IMR-90 (cell line): ENCODE results near the gene RPS10. TPM values are rescaled to one million over a fixed set of nuclear protein-coding genes. Genes with fewer than 3 reads are reported as not detected.

Experiments
- ATAC-seq: fragments of 200-7000 bp; cut with Tn5 transposase; 2 replicates; pipeline ENCODE4 v1.9.1; 2020; ENCODE audit warnings: low read depth, mild to moderate bottlenecking, moderate library complexity
- BruUV-seq: library from RNA; stranded (reverse); fragments of 400-500 nt; replicated peaks from 2 replicates; lab custom pipeline; 2021; lab: Mats Ljungman, UMichigan
- CTCF ChIA-PET: fragments of 300-600 bp; formaldehyde crosslinking; extraction: SDS; loops from one replicate; lab custom pipeline; 2021; ENCODE audit warnings: antibody characterized with exemption; lab: Yijun Ruan, JAX
- POLR2A ChIA-PET: fragments of 300-600 bp; sonication (Branson Sonifier 250); formaldehyde crosslinking; loops from one replicate; lab custom pipeline; 2022; ENCODE audit warnings: antibody characterized with exemption; ENCODE audit not compliant: unreplicated experiment; lab: Charles Lee
- DNase-seq: peaks from one replicate; pipeline ENCODE4 v3.0.0; 2013
- H2AFZ ChIP-seq: replicated peaks from 2 replicates; pipeline ENCODE3; 2013; ENCODE audit warnings: low read length, mild to moderate bottlenecking; ENCODE audit not compliant: poor library complexity
- H2AK5ac ChIP-seq: 2 replicates; pipeline ENCODE4 v1.6.1; 2013; ENCODE audit warnings: low read depth, low read length, inconsistent platforms
- H2AK9ac ChIP-seq: replicated peaks from 2 replicates; pipeline ENCODE3; 2013; ENCODE audit warnings: mild to moderate bottlenecking, low read depth, low read length, moderate library complexity; ENCODE audit not compliant: poor library complexity
- H2BK120ac ChIP-seq: 2 replicates; pipeline ENCODE4 v1.6.1; 2013; ENCODE audit warnings: low read depth, low read length, inconsistent platforms
- H2BK15ac ChIP-seq: 3 replicates; pipeline ENCODE4 v1.6.1; 2013; ENCODE audit warnings: low read depth, low read length, inconsistent platforms
- H2BK20ac ChIP-seq: 2 replicates; pipeline ENCODE4 v1.6.1; 2013; ENCODE audit warnings: low read depth, mild to moderate bottlenecking, inconsistent platforms, low read length, moderate library complexity
- H2BK5ac ChIP-seq: 2 replicates; pipeline ENCODE4 v1.6.1; 2013; ENCODE audit warnings: mild to moderate bottlenecking, low read depth, low read length, inconsistent platforms; ENCODE audit not compliant: poor library complexity, severe bottlenecking
- H3K14ac ChIP-seq: replicated peaks from 2 replicates; pipeline ENCODE4 v1.6.1; 2013; ENCODE audit warnings: low read depth, low read length, inconsistent platforms
- H3K18ac ChIP-seq: 2 replicates; pipeline ENCODE4 v1.6.1; 2013; ENCODE audit warnings: low read depth, low read length, control low read depth
- H3K23ac ChIP-seq: 2 replicates; pipeline ENCODE4 v1.6.1; 2013; ENCODE audit warnings: low read depth, low read length, inconsistent platforms
- H3K27ac ChIP-seq: 2 replicates; pipeline ENCODE4 v1.5.1; 2013; ENCODE audit warnings: mild to moderate bottlenecking, control low read depth, low read length; ENCODE audit not compliant: insufficient read depth
- H3K27me3 ChIP-seq: 2 replicates; pipeline ENCODE4 v1.6.1; 2013; ENCODE audit warnings: low read length; ENCODE audit not compliant: control insufficient read depth, insufficient read depth
- H3K36me3 ChIP-seq: 2 replicates; pipeline ENCODE4 v1.6.1; 2013; ENCODE audit warnings: low read length, mixed read lengths; ENCODE audit not compliant: control insufficient read depth, insufficient read depth
- H3K4ac ChIP-seq: 2 replicates; pipeline ENCODE4 v1.6.1; 2013; ENCODE audit warnings: low read depth, low read length, inconsistent platforms
- H3K4me1 ChIP-seq: 2 replicates; pipeline ENCODE4 v1.6.1; 2013; ENCODE audit warnings: low read length, mixed read lengths; ENCODE audit not compliant: control insufficient read depth, insufficient read depth
- H3K4me2 ChIP-seq: 2 replicates; pipeline ENCODE4 v1.6.1; 2013; ENCODE audit warnings: low read depth, mild to moderate bottlenecking, control low read depth, low read length, moderate library complexity
- H3K4me3 ChIP-seq: 2 replicates; pipeline ENCODE4 v1.5.1; 2013; ENCODE audit warnings: low read depth, mild to moderate bottlenecking, control low read depth, low read length, moderate library complexity; ENCODE audit not compliant: insufficient read depth
- H3K56ac ChIP-seq: 2 replicates; pipeline ENCODE4 v1.6.1; 2013; ENCODE audit warnings: low read length, inconsistent platforms; ENCODE audit not compliant: insufficient read depth; ENCODE audit errors: extremely low read depth
- H3K79me1 ChIP-seq, 2 experiments: 2 replicates each; pipeline ENCODE4 v1.6.1; 2013; ENCODE audit warnings: low read length in 2 of 2, inconsistent platforms in 1 of 2, low read depth in 1 of 2
- H3K9ac ChIP-seq: 2 replicates; pipeline ENCODE4 v1.6.1; 2013; ENCODE audit warnings: low read depth, low read length, control low read depth
- H3K9me1 ChIP-seq: 2 replicates; pipeline ENCODE4 v1.6.1; 2013; ENCODE audit warnings: low read length, inconsistent platforms; ENCODE audit not compliant: insufficient read depth
- H3K9me3 ChIP-seq: 2 replicates; pipeline ENCODE4 v1.6.1; 2013; ENCODE audit warnings: low read length; ENCODE audit not compliant: control insufficient read depth, insufficient read depth
- H4K20me1 ChIP-seq: 2 replicates; pipeline ENCODE4 v1.6.1; 2013; ENCODE audit warnings: low read length, inconsistent platforms; ENCODE audit not compliant: insufficient read depth
- H4K5ac ChIP-seq: 2 replicates; pipeline ENCODE4 v1.6.1; 2013; ENCODE audit warnings: mild to moderate bottlenecking, low read depth, low read length, control low read depth
- H4K8ac ChIP-seq, 2 experiments: 2 replicates each; pipeline ENCODE4 v1.6.1; 2013; ENCODE audit warnings: low read depth in 2 of 2, low read length in 2 of 2, control low read depth in 1 of 2, inconsistent platforms in 1 of 2
- H4K91ac ChIP-seq: 2 replicates; pipeline ENCODE4 v1.6.1; 2013; ENCODE audit warnings: low read depth, low read length, inconsistent platforms; ENCODE audit not compliant: insufficient read depth
- BHLHE40 ChIP-seq: fragments of 150-350 bp; IDR thresholded peaks from 2 replicates; pipeline ENCODE4 v1.6.1; 2016; ENCODE audit warnings: mild to moderate bottlenecking, low read depth, low read length
- CEBPB ChIP-seq: IDR thresholded peaks from 2 replicates; pipeline ENCODE4 v1.6.1; 2012; ENCODE audit warnings: low read depth, low read length, improper control_type of control experiment
- CHD1 ChIP-seq: IDR thresholded peaks from 2 replicates; pipeline ENCODE4 v1.6.1; 2012; ENCODE audit warnings: low read depth, low read length, improper control_type of control experiment
- FOS ChIP-seq: fragments of 150-350 bp; IDR thresholded peaks from 2 replicates; pipeline ENCODE4 v1.6.1; 2016; ENCODE audit warnings: low read depth, low read length
- MAFK ChIP-seq: IDR thresholded peaks from 2 replicates; pipeline ENCODE4 v1.6.1; 2012; ENCODE audit warnings: low read depth, low read length, improper control_type of control experiment
- MAZ ChIP-seq: IDR thresholded peaks from 2 replicates; pipeline ENCODE4 v1.6.1; 2012; ENCODE audit warnings: low read depth, mild to moderate bottlenecking, low read length, improper control_type of control experiment, moderate library complexity, borderline replicate concordance
- MXI1 ChIP-seq: IDR thresholded peaks from 2 replicates; pipeline ENCODE4 v1.6.1; 2012; ENCODE audit warnings: low read depth, mild to moderate bottlenecking, low read length, moderate library complexity, borderline replicate concordance
- NFE2L2 ChIP-seq: fragments of 150-350 bp; IDR thresholded peaks from 2 replicates; pipeline ENCODE4 v1.6.1; 2016; ENCODE audit warnings: low read depth, mild to moderate bottlenecking, low read length
- POLR2A ChIP-seq: IDR thresholded peaks from 2 replicates; pipeline ENCODE4 v1.6.1; 2012; ENCODE audit warnings: mild to moderate bottlenecking, low read depth, low read length
- RAD21 ChIP-seq: IDR thresholded peaks from 2 replicates; pipeline ENCODE4 v1.6.1; 2012; ENCODE audit warnings: low read length, improper control_type of control experiment
- RCOR1 ChIP-seq: IDR thresholded peaks from 2 replicates; pipeline ENCODE4 v1.6.1; 2012; ENCODE audit warnings: mild to moderate bottlenecking, low read length, improper control_type of control experiment; ENCODE audit not compliant: insufficient replicate concordance
- RFX5 ChIP-seq: IDR thresholded peaks from 2 replicates; pipeline ENCODE4 v1.8.0; 2012; ENCODE audit warnings: low read depth, mild to moderate bottlenecking, low read length, moderate library complexity
- SMC3 ChIP-seq: fragments of 150-350 bp; IDR thresholded peaks from 2 replicates; pipeline ENCODE4 v1.6.1; 2016; ENCODE audit warnings: low read depth, mild to moderate bottlenecking, antibody characterized with exemption, low read length, moderate library complexity
- WGBS, 2 experiments: methylation state at CpG; one replicate each; pipeline versions ENCODE4 v1.1.5 to v1.1.7; 2013; ENCODE audit warnings: missing lambda C conversion rate in 2 of 2; ENCODE audit not compliant: insufficient read length in 1 of 2; ENCODE audit errors: extremely low coverage in 2 of 2; 5-methylcytosine and 5-hydroxymethylcytosine counted together
- dilution Hi-C: fragments of 300-500 bp; cut with HindIII; formaldehyde crosslinking; loops from one replicate; pipeline ENCODE4 v1.14.3; 2018; ENCODE audit warnings: low sequenced_read_pairs; ENCODE audit not compliant: unreplicated experiment
- in situ Hi-C: fragments of 300-500 bp; cut with MboI; formaldehyde crosslinking; loops from 3 replicates; pipeline ENCODE4 v1.14.3; 2019; ENCODE audit warnings: low sequenced_read_pairs, inconsistent platforms, mixed read lengths
- intact Hi-C: fragments of 100-400 bp; cut with micrococcal nuclease; formaldehyde crosslinking; loops from 2 replicates; pipeline ENCODE4 v1.10.0; 2022
- polyA plus RNA-seq, 3 experiments: library from polyadenylated mRNA; depleted of rRNA; stranded (reverse); fragments of >200 nt; gene quantifications; 2 replicates each; pipeline ENCODE4 v1.2.3, GENCODE V29; 2012; ENCODE audit warnings: low replicate concordance in 1 of 3
- total RNA-seq: library from RNA; depleted of rRNA; stranded (reverse); fragments of >200 nt; gene quantifications from 2 replicates; pipeline ENCODE4 v1.2.3, GENCODE V29; 2012
- TF ChIP-seq, protein P1 (sequence below): fragments of 150-350 bp; IDR thresholded peaks from 2 replicates; pipeline ENCODE4 v1.6.1; 2017; ENCODE audit warnings: mild to moderate bottlenecking, antibody characterized with exemption, low read length, low read depth
- TF ChIP-seq, protein P2 (sequence below): fragments of 150-350 bp; IDR thresholded peaks from 2 replicates; pipeline ENCODE4 v1.6.1; 2016; ENCODE audit warnings: low read depth, mild to moderate bottlenecking, low read length, moderate library complexity, borderline replicate concordance
- TF ChIP-seq, protein P3 (sequence below): conservative IDR thresholded peaks from 2 replicates; pipeline ENCODE4 v1.5.1; 2012; ENCODE audit warnings: mild to moderate bottlenecking, low read depth, low read length, improper control_type of control experiment

The RPS10 gene
- total and polyA plus RNA-seq, 2 of the 4 experiments (the other 2 are of a cell fraction) = 5,462 to 5,584 TPM

DNA sequence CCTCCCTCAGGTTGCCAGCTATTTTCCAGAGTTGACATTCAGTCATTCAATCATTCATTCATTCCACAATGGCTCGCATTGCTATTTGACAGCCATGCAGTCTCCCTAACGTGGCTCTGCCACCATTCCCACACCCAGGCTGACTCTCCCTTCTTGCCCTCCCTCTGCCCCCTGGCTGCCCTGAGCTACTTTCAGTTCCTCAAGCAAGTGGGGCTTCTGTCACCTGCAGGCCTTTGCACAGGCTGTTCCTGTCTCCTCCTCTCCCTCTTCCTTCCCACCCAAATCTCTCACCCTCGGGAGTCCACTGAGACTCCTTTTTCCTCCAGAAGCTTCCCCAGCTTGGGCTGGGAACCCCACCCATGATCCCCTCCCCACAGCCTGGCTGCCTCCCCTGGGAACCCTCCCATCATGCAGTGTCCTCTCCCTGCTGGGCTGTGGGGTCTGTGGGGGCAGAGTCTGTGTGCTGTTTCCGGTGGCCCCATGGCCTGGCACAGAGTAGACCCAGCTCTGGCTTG is 42.6 kb upstream of the RPS10 start:
- no peaks in the 10 kb centered on the region for H3K9me3 ChIP-seq
- in situ Hi-C loops = no loop called here
- POLR2A ChIA-PET = no interaction called here
- H3K79me1 ChIP-seq = no peaks in the 10 kb centered on the region
- no peaks in the 10 kb centered on the region for H3K36me3 ChIP-seq
- H3K4ac ChIP-seq = no peak overlapping the region
- no peak overlapping the region for H4K5ac ChIP-seq
- no peak overlapping the region for H3K14ac ChIP-seq
- 89% methylated on average over 2 of the region's 4 CpGs; no CpG with 5 or more reads in 1 of the 2 experiments for WGBS, 2 experiments
- H4K91ac ChIP-seq = no peak overlapping the region
- no peak overlapping the region for H2BK20ac ChIP-seq
- no peak overlapping the region for H4K8ac ChIP-seq
- intact Hi-C loops = no loop called here
- H3K56ac ChIP-seq = no peak overlapping the region
- H2AK9ac ChIP-seq = no peak overlapping the region
- H3K23ac ChIP-seq = no peak overlapping the region
- DNase-seq = no peak
- H2AFZ ChIP-seq = no peak overlapping the region
- dilution Hi-C loops = no loop called here
- H3K27ac ChIP-seq = no peak overlapping the region
- ATAC-seq = no peak
- H3K9ac ChIP-seq = no peak overlapping the region
- no peak overlapping the region for H2BK5ac ChIP-seq
- no peak overlapping the region for H2AK5ac ChIP-seq
- no peak overlapping the region for H2BK120ac ChIP-seq
- no peak overlapping the region for H3K4me2 ChIP-seq
- BruUV-seq = no TSS peak
- 0 out of 2 replicates have a peak, but pooled peaks cover 1% of the 10 kb centered on the region for H3K4me1 ChIP-seq
- no peaks in the 10 kb centered on the region for H4K20me1 ChIP-seq
- H3K27me3 ChIP-seq = peaks cover 37% of the 10 kb centered on the region
- no peaks in the 10 kb centered on the region; the same call in 1 of the 2 replicates for H3K9me1 ChIP-seq
- TF ChIP-seq RCOR1 = no peak
- TF ChIP-seq MAZ = no peak
- TF ChIP-seq SMC3 = no peak
- no peak for TF ChIP-seq RAD21
- TF ChIP-seq CHD1 = no peak
- TF ChIP-seq, protein P1, sequence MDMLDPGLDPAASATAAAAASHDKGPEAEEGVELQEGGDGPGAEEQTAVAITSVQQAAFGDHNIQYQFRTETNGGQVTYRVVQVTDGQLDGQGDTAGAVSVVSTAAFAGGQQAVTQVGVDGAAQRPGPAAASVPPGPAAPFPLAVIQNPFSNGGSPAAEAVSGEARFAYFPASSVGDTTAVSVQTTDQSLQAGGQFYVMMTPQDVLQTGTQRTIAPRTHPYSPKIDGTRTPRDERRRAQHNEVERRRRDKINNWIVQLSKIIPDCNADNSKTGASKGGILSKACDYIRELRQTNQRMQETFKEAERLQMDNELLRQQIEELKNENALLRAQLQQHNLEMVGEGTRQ = no peak
- no peak for TF ChIP-seq BHLHE40
- TF ChIP-seq RFX5 = no peak
- TF ChIP-seq, protein P2, sequence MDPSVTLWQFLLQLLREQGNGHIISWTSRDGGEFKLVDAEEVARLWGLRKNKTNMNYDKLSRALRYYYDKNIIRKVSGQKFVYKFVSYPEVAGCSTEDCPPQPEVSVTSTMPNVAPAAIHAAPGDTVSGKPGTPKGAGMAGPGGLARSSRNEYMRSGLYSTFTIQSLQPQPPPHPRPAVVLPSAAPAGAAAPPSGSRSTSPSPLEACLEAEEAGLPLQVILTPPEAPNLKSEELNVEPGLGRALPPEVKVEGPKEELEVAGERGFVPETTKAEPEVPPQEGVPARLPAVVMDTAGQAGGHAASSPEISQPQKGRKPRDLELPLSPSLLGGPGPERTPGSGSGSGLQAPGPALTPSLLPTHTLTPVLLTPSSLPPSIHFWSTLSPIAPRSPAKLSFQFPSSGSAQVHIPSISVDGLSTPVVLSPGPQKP = no peak
- TF ChIP-seq CEBPB = no peak
- no peak for TF ChIP-seq NFE2L2
- TF ChIP-seq, protein P3, sequence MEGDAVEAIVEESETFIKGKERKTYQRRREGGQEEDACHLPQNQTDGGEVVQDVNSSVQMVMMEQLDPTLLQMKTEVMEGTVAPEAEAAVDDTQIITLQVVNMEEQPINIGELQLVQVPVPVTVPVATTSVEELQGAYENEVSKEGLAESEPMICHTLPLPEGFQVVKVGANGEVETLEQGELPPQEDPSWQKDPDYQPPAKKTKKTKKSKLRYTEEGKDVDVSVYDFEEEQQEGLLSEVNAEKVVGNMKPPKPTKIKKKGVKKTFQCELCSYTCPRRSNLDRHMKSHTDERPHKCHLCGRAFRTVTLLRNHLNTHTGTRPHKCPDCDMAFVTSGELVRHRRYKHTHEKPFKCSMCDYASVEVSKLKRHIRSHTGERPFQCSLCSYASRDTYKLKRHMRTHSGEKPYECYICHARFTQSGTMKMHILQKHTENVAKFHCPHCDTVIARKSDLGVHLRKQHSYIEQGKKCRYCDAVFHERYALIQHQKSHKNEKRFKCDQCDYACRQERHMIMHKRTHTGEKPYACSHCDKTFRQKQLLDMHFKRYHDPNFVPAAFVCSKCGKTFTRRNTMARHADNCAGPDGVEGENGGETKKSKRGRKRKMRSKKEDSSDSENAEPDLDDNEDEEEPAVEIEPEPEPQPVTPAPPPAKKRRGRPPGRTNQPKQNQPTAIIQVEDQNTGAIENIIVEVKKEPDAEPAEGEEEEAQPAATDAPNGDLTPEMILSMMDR = no peak
- no peak for TF ChIP-seq POLR2A
- no peak for TF ChIP-seq MAFK
- no peak for TF ChIP-seq FOS
- TF ChIP-seq MXI1 = no peak
- CTCF ChIA-PET = no interaction called here
- H2BK15ac ChIP-seq = no peak overlapping the region
- H3K18ac ChIP-seq = no peak overlapping the region
- no peak overlapping the region for H3K4me3 ChIP-seq
